Esophagus muscularis mucosa (tissue), 4 donors: ENCODE measurements around the gene ARPC5L. TPM values are rescaled to one million over a fixed set of nuclear protein-coding genes. Genes with fewer than 3 reads are reported as not detected.
"Not testable (repeated sequence)": the region's sequence is repeated elsewhere in the genome, so short reads cannot be mapped to it uniquely, and the experiment has no call there.

Experiments used
- DNase-seq: peaks from one replicate; pipeline ENCODE4 v3.0.0-alpha.2; 2017; ENCODE audit errors: extremely low spot score
- H3K27ac ChIP-seq, 4 donors: fragments of 200-600 bp; sonication (generic); replicated peaks in 1 of 4; 1 replicate in 3 of 4; 2 replicates in 1 of 4; pipeline ENCODE4 v1.5.1; 2016 to 2019; ENCODE audit warnings: mild to moderate bottlenecking in 1 of 4
- H3K27me3 ChIP-seq, 4 donors: fragments of 200-600 bp; sonication (generic); one replicate each; pipeline versions ENCODE4 v1.5.1 to v1.6.0; 2016 to 2019
- H3K36me3 ChIP-seq, 4 donors: fragments of 200-600 bp; sonication (generic); one replicate each; pipeline ENCODE4 v1.5.1; 2016 to 2019
- H3K4me1 ChIP-seq, 4 donors: fragments of 200-600 bp; sonication (generic); one replicate each; pipeline ENCODE4 v1.5.1; 2016 to 2019
- H3K4me3 ChIP-seq, 4 donors: fragments of 200-600 bp; sonication (generic); 1 replicate in 2 of 4; 2 replicates in 2 of 4; pipeline ENCODE4 v1.5.1; 2016 to 2019; ENCODE audit warnings: mild to moderate bottlenecking in 4 of 4, moderate library complexity in 1 of 4
- H3K9me3 ChIP-seq, 4 donors: fragments of 200-600 bp; sonication (generic); 1 replicate in 3 of 4; 2 replicates in 1 of 4; pipeline ENCODE4 v1.5.1; 2016 to 2019
- EP300 ChIP-seq: sonication (generic); formaldehyde crosslinking; IDR thresholded peaks from one replicate; pipeline ENCODE4 v1.6.1; 2017; ENCODE audit warnings: antibody characterized with exemption
- POLR2A ChIP-seq: fragments of 450-650 bp; IDR thresholded peaks from one replicate; pipeline ENCODE4 v1.6.1; 2017; ENCODE audit warnings: antibody characterized with exemption, moderate library complexity, mild to moderate bottlenecking, low read depth
- POLR2AphosphoS5 ChIP-seq, 2 donors: sonication (generic); formaldehyde crosslinking; IDR thresholded peaks; one replicate each; pipeline ENCODE4 v1.6.1; 2017; ENCODE audit warnings: antibody characterized with exemption in 2 of 2
- WGBS: methylation state at CpG from one replicate; pipeline ENCODE4 v1.1.5; 2018; 5-methylcytosine and 5-hydroxymethylcytosine counted together
- intact Hi-C: fragments of 100-400 bp; cut with DNase I; formaldehyde crosslinking; loops from one replicate; pipeline ENCODE4 v1.15.1; 2023
- total RNA-seq, 4 donors: library from RNA; depleted of rRNA; stranded (reverse); fragments of >200 nt; gene quantifications; one replicate each; pipeline versions ENCODE4 v1.1.0 to v1.2.1, GENCODE V29; 2016
- TF ChIP-seq, protein P1 (sequence below), 3 experiments: fragments of 200-600 bp in 2 of 3; fragments of 450-650 bp in 1 of 3; sonication (generic) in 2 of 3; IDR thresholded peaks; one replicate each; pipeline ENCODE4 v1.5.1; 2017 to 2019; ENCODE audit warnings: antibody characterized with exemption in 3 of 3, mild to moderate bottlenecking in 2 of 3, moderate library complexity in 1 of 3

Gene ARPC5L
- total RNA-seq, 4 donors from 2014 or later: 23.3 to 28.2 (median 26.7) TPM

DNA sequence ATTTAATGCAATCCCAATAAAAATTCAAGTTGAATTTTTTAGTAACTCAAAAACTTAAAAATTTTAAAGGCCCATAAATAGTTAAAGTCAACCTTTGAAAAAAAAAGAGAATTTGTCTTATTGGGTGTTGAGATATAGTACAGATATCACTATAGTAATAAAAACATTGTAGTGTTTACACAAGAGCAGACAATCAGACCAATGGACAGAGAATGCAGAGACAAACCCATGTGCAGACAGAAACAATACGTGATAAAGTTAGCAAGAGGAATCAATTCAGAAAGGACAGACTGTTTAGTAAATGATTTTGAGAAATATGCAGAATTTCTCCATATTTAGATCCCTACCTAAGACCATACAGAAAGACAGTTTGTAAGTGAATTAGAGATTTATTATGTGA lies 45.0 kb downstream of the ARPC5L start:
- Histone ChIP-seq H3K4me1 (no peaks in the 10 kb centered on the region), H3K4me3 (no peak overlapping the region), H3K27me3 (no peaks in the 10 kb centered on the region), H3K27ac (no peak overlapping the region), H3K9me3 (no peaks in the 10 kb centered on the region), H3K36me3 (peaks cover 15 to 90% (median 77%) of the 10 kb centered on the region in 4 donors)
- intact Hi-C loops: no loop called here
- DNase-seq: no peak
- TF ChIP-seq POLR2AphosphoS5 (IDR thresholded peaks at IDR 0.05) (no peak), EP300 (no peak), POLR2A (no peak)
- TF ChIP-seq, protein P1, sequence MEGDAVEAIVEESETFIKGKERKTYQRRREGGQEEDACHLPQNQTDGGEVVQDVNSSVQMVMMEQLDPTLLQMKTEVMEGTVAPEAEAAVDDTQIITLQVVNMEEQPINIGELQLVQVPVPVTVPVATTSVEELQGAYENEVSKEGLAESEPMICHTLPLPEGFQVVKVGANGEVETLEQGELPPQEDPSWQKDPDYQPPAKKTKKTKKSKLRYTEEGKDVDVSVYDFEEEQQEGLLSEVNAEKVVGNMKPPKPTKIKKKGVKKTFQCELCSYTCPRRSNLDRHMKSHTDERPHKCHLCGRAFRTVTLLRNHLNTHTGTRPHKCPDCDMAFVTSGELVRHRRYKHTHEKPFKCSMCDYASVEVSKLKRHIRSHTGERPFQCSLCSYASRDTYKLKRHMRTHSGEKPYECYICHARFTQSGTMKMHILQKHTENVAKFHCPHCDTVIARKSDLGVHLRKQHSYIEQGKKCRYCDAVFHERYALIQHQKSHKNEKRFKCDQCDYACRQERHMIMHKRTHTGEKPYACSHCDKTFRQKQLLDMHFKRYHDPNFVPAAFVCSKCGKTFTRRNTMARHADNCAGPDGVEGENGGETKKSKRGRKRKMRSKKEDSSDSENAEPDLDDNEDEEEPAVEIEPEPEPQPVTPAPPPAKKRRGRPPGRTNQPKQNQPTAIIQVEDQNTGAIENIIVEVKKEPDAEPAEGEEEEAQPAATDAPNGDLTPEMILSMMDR (IDR thresholded peaks at IDR 0.05): no peak
- WGBS: 55% methylated on average over 1 of the region's 1 CpG

DNA sequence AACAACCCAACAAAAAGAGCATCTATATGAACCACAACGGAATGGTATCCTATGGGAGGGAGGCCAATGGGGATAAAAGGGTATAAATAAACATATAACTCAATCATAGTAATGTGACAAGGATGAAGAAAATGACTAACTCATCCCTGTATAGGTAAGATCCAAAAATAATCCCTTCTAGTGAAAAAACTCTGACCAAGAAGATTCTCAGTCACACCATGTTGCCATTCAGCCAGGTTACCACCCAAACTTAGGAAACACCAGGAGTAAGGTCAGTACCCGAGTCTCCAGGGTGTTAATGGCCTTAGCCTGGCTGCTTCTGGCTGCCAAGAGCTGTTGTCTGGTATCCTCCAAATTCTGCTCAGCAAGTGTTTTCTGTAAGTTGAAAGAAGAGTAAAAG lies 46.2 kb downstream of the ARPC5L start:
- peaks cover 15 to 92% (median 80%) of the 10 kb centered on the region in 4 donors for H3K36me3 ChIP-seq
- no peaks in the 10 kb centered on the region for H3K27me3 ChIP-seq
- 67% methylated on average over 2 of the region's 2 CpGs for WGBS
- intact Hi-C loops: no loop called here
- no peaks in the 10 kb centered on the region for H3K4me1 ChIP-seq
- no peak overlapping the region for H3K27ac ChIP-seq
- DNase-seq: no peak
- TF ChIP-seq, protein P1 (IDR thresholded peaks at IDR 0.05): no peak
- TF ChIP-seq POLR2A: no peak
- no peak for TF ChIP-seq EP300
- no peak overlapping the region for H3K4me3 ChIP-seq
- no peaks in the 10 kb centered on the region for H3K9me3 ChIP-seq

DNA sequence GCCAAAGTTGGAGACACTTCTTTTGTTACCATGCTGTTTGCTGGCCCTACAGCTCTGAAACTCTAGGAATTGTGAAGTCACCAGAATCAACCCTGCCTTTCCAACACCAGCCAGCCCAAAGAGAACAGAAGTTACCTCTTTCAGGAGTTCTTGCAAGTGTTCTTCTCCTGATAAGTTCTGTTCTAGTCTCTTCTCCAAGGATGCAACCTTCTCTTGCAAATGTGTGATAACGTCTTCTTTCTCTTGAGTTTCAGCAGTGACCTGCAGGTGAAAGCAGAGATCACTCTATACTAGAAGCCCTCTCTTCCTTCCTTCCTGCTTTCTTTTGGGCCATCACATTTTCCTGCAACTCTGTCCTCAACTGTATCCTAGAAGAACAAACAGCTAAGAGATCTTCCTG lies 49.8 kb downstream of the ARPC5L start:
- intact Hi-C loops: no loop called here
- H3K27ac ChIP-seq: no peak overlapping the region
- DNase-seq: no peak
- 95% methylated on average over 1 of the region's 1 CpG for WGBS
- H3K9me3 ChIP-seq: no peaks in the 10 kb centered on the region
- H3K27me3 ChIP-seq: no peaks in the 10 kb centered on the region
- H3K4me1 ChIP-seq: no peaks in the 10 kb centered on the region
- no peak overlapping the region for H3K4me3 ChIP-seq
- peaks cover 18 to 88% (median 79%) of the 10 kb centered on the region in 4 donors for H3K36me3 ChIP-seq
- no peak for TF ChIP-seq EP300
- TF ChIP-seq POLR2A: no peak
- TF ChIP-seq POLR2AphosphoS5 (IDR thresholded peaks at IDR 0.05): no peak
- TF ChIP-seq, protein P1 (IDR thresholded peaks at IDR 0.05): no peak

DNA sequence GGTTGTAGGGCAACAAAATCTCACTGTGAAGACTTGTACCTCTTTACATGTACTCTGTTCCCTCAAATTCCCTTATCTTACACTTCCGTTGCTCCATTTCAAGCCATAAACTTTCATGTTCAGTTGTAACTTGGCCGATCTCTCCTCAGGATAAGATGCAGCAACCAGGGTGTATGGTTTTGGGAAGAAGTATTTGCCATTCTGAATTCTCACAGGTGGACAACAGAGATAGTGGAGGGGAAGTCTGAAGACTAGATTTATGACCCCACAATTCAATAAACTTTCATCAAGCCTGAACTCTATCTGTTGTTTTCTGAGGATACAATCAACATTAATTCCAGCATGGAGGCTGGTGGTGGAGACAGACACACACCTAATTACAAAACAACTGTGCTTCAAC lies 51.4 kb downstream of the ARPC5L start:
- WGBS: 100% methylated on average over 2 of the region's 2 CpGs
- DNase-seq: no peak
- Histone ChIP-seq H3K4me1 (no peaks in the 10 kb centered on the region), H3K4me3 (no peak overlapping the region), H3K9me3 (no peaks in the 10 kb centered on the region), H3K36me3 (peaks cover 18 to 81% (median 75%) of the 10 kb centered on the region in 4 donors), H3K27ac (no peak overlapping the region), H3K27me3 (no peaks in the 10 kb centered on the region)
- TF ChIP-seq, protein P1 (IDR thresholded peaks at IDR 0.05): no peak
- TF ChIP-seq EP300: no peak
- TF ChIP-seq POLR2AphosphoS5 (IDR thresholded peaks at IDR 0.05): no peak
- TF ChIP-seq POLR2A: no peak
- intact Hi-C loops: no loop called here

DNA sequence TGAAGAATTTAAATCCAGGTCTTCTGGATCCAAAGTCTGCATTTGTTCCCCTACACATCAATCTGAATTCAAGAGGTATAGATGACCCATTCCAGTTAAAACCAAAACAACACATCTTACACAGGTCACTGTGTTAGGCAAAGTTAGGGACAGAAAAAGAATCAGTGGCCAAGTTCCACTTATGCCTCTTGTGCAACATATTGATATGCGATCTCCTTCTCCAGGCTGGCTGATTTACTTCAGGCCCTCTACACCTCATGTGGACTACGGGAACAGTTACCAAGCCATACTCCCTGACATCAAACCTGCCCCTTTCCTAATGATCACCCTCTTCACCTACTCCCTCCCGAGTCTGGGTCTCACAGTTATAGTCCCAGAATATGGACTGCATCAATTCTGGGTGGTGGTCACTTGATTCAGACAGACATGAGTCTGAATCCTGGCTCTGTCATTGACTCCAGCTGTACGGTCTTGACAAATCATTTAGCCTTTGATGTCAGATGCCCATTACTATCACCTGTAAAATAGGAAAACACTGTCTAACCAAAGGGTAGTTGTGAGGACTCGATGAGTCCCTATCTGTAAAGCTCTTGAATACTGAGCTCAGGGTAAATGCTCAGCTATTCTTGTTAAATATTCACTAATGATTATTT lies 52.9 kb downstream of the ARPC5L start:
- Histone ChIP-seq H3K4me3 (no peak overlapping the region), H3K9me3 (no peaks in the 10 kb centered on the region), H3K27ac (no peak overlapping the region), H3K27me3 (no peaks in the 10 kb centered on the region), H3K4me1 (no peaks in the 10 kb centered on the region), H3K36me3 (peaks cover 28 to 84% (median 77%) of the 10 kb centered on the region in 4 donors)
- WGBS: 76% methylated on average over 5 of the region's 5 CpGs
- TF ChIP-seq POLR2A (no peak), POLR2AphosphoS5 (IDR thresholded peaks at IDR 0.05) (no peak), EP300 (no peak)
- TF ChIP-seq, protein P1 (IDR thresholded peaks at IDR 0.05): no peak
- intact Hi-C loops: no loop called here
- DNase-seq: no peak

DNA sequence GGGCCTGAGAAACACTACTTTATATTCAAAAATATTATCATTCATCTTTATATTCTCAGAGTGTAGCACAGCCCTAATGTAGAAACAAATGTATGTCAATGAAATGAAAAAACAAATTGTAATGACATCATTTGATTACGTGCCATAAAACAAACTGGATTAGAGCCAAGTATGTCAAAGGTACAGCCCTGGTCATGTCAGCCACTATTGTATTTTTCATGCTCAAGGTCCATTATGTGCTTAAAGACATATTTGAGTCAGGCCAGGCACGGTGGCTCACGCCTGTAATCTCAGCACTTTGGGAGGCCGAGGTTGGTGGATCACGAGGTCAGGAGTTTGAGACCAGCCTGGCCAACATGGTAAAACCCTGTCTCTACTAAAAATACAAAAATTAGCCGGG lies 58.5 kb downstream of the ARPC5L start:
- H3K9me3 ChIP-seq, H3K27me3 ChIP-seq, H3K27ac ChIP-seq, intact Hi-C loops, H3K4me3 ChIP-seq, H3K4me1 ChIP-seq, DNase-seq: not testable (repeated sequence)
- peaks cover 39 to 82% (median 63%) of the 10 kb centered on the region in 4 donors for H3K36me3 ChIP-seq
- WGBS: 92% methylated on average over 6 of the region's 6 CpGs
